Measurements from ENCODE around the gene SLC9A1. TPM values are rescaled to one million over a fixed set of nuclear protein-coding genes. Genes with fewer than 3 reads are reported as not detected.

Gene SLC9A1
- total and polyA plus RNA-seq, 8 donors, result 16.3 to 132 (median 27.9) TPM

- DNase-seq, result peak in 1 of 2 donors; percentile 72
- H3K4me3 ChIP-seq, result no peak overlapping the region
- no peaks in the 10 kb centered on the region for H3K27me3 ChIP-seq
- peaks cover 0 to 8% (median 0%) of the 10 kb centered on the region in 4 donors for H3K4me1 ChIP-seq
- H3K36me3 ChIP-seq, result no peaks in the 10 kb centered on the region
- TF ChIP-seq POLR2AphosphoS5 (IDR thresholded peaks at IDR 0.05) (peak in 1 of 3 donors; percentile 44), CTCF (IDR thresholded peaks at IDR 0.05) (no peak)
- H3K27ac ChIP-seq, result peak overlapping the region in 3 of 5 donors; percentile 28 to 84 (median 70)
- intact Hi-C loops (cut with DNase I; ENCODE audit: low total_unique reads), result no loop called here
- H3K9me3 ChIP-seq, result no peaks in the 10 kb centered on the region
- 43 to 68% (median 59%) methylated on average over 6 of the region's 6 CpGs for WGBS, 5 donors
These were observed 8.2 kb upstream of the SLC9A1 start for GRCh38 chr1:27163093-27163492.

- Histone ChIP-seq H3K27ac (peak overlapping the region; percentile 36 to 84 (median 70)), H3K4me1 (peaks cover 0 to 8% (median 0%) of the 10 kb centered on the region in 4 donors), H3K9me3 (no peaks in the 10 kb centered on the region), H3K36me3 (no peaks in the 10 kb centered on the region), H3K4me3 (no peak overlapping the region), H3K27me3 (no peaks in the 10 kb centered on the region)
- WGBS, 5 donors, result 94 to 99% (median 96%) methylated on average over 4 of the region's 4 CpGs
- DNase-seq, result no peak
- intact Hi-C loops (cut with DNase I; ENCODE audit: low total_unique reads), result no loop called here
- no peak for TF ChIP-seq EP300 (IDR thresholded peaks at IDR 0.05)
- TF ChIP-seq POLR2A (IDR thresholded peaks at IDR 0.05), result no peak
- TF ChIP-seq POLR2AphosphoS5 (IDR thresholded peaks at IDR 0.05), result no peak
These were observed 7.2 kb upstream of the SLC9A1 start for GRCh38 chr1:27162090-27162489.

GRCh38 chr1:27161594-27161993 lies 6.7 kb upstream of the SLC9A1 start:
- WGBS, 5 donors, result 38 to 63% (median 45%) methylated on average over 5 of the region's 5 CpGs
- no peaks in the 10 kb centered on the region for H3K9me3 ChIP-seq
- DNase-seq, result peak in 1 of 2 donors; percentile 87

GRCh38 chr1:27157194-27157593 lies 2.3 kb upstream of the SLC9A1 start:
- no peak for TF ChIP-seq POLR2A (IDR thresholded peaks at IDR 0.05)
- no peak for TF ChIP-seq POLR2AphosphoS5 (IDR thresholded peaks at IDR 0.05)
- TF ChIP-seq CTCF (IDR thresholded peaks at IDR 0.05), result no peak
- TF ChIP-seq EP300 (IDR thresholded peaks at IDR 0.05), result no peak
- no peaks in the 10 kb centered on the region for H3K27me3 ChIP-seq
- H3K4me1 ChIP-seq, result peaks cover 25 to 41% (median 32%) of the 10 kb centered on the region in 4 donors
- WGBS, 5 donors, result 80 to 91% (median 90%) methylated on average over 3 of the region's 3 CpGs
- no peaks in the 10 kb centered on the region for H3K36me3 ChIP-seq
- no peak overlapping the region for H3K4me3 ChIP-seq
- no peak overlapping the region for H3K27ac ChIP-seq
- intact Hi-C loops (cut with DNase I; ENCODE audit: low total_unique reads), result no loop called here
- no peak for DNase-seq
- no peaks in the 10 kb centered on the region for H3K9me3 ChIP-seq

More at GRCh38 chr1:27161594-27161993, 6.7 kb upstream of the SLC9A1 start:
- no peaks in the 10 kb centered on the region for H3K27me3 ChIP-seq
- H3K27ac ChIP-seq, result peak overlapping the region; percentile 59 to 84 (median 72)
- peaks cover 0 to 8% (median 0%) of the 10 kb centered on the region in 4 donors for H3K4me1 ChIP-seq
- intact Hi-C loops (cut with DNase I; ENCODE audit: low total_unique reads), result no loop called here
- no peaks in the 10 kb centered on the region for H3K36me3 ChIP-seq
- TF ChIP-seq POLR2AphosphoS5 (IDR thresholded peaks at IDR 0.05) (peak in 2 of 3 donors; percentile 36 to 77), POLR2A (IDR thresholded peaks at IDR 0.05) (no peak)
- H3K4me3 ChIP-seq, result no peak overlapping the region

GRCh38 chr1:27154469-27154990 lies 395 bp downstream of the SLC9A1 start:
- Histone ChIP-seq H3K27ac (peak overlapping the region; percentile 93 to 95 (median 93)), H3K36me3 (peaks cover 0 to 6% (median 0%) of the 10 kb centered on the region in 4 donors), H3K4me1 (peaks cover 49 to 60% (median 58%) of the 10 kb centered on the region in 4 donors), H3K4me3 (peak overlapping the region; percentile 66 to 88 (median 74)), H3K9me3 (no peaks in the 10 kb centered on the region), H3K27me3 (no peaks in the 10 kb centered on the region)
- DNase-seq, result no peak
- intact Hi-C loops (cut with DNase I; ENCODE audit: low total_unique reads), result no loop called here
- no peak for TF ChIP-seq POLR2A (IDR thresholded peaks at IDR 0.05)
- no peak for TF ChIP-seq CTCF (IDR thresholded peaks at IDR 0.05)
- no peak for TF ChIP-seq EP300 (IDR thresholded peaks at IDR 0.05)
- no peak for TF ChIP-seq POLR2AphosphoS5 (IDR thresholded peaks at IDR 0.05)
- WGBS, 5 donors, result 3 to 10% (median 4%) methylated on average over 10 to 20 of the region's 20 CpGs
